ENCODE results near the gene COMTD1. TPM values are rescaled to one million over a fixed set of nuclear protein-coding genes. Genes with fewer than 3 reads are reported as not detected.

Gene COMTD1
- total and polyA plus RNA-seq, 2 of the 13 experiments (the other 11 are each of a cell fraction or from before 2014, with no cell fraction given) = 11.8 to 18.4 TPM

DNA sequence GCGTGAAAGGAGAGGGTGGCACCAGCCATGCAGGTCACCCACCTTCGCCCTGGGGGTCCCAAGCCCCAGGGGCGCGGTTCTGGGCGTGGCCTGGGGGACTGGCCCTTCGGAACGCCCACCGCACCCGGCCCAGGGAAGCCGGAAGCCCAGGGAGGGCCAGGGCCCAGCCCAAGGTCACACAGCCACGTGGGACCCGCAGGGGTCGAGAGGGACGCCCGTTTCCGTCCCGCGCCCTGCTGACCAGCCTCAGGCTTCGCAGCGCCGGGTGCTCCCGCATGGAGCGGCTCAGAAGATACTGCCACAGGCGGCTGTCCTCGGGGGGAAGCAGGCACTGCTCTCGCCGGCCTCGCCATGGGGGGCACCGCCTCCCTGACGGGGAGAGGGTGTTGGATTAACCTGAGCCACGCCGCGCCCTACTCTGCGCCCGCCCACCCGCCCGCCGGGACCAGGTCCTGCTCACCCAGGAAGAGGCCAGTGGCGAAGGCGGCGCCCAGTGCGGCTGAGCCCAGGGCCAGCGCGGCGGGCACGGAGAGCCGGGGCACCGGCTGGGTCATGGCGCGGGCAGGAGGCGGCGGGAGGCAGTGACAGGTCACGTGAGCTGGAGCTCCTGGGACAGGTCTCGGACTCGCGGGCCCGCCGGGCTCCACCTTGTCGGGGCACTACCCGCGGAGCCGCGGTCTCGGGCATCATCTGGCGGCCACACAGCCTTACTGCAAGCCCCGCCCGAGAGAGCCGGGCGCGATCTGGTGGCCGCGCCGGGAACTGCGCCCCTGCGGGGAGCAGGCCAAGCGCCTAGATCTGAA is at the start of gene COMTD1 (continued):
- TF ChIP-seq, protein P1, sequence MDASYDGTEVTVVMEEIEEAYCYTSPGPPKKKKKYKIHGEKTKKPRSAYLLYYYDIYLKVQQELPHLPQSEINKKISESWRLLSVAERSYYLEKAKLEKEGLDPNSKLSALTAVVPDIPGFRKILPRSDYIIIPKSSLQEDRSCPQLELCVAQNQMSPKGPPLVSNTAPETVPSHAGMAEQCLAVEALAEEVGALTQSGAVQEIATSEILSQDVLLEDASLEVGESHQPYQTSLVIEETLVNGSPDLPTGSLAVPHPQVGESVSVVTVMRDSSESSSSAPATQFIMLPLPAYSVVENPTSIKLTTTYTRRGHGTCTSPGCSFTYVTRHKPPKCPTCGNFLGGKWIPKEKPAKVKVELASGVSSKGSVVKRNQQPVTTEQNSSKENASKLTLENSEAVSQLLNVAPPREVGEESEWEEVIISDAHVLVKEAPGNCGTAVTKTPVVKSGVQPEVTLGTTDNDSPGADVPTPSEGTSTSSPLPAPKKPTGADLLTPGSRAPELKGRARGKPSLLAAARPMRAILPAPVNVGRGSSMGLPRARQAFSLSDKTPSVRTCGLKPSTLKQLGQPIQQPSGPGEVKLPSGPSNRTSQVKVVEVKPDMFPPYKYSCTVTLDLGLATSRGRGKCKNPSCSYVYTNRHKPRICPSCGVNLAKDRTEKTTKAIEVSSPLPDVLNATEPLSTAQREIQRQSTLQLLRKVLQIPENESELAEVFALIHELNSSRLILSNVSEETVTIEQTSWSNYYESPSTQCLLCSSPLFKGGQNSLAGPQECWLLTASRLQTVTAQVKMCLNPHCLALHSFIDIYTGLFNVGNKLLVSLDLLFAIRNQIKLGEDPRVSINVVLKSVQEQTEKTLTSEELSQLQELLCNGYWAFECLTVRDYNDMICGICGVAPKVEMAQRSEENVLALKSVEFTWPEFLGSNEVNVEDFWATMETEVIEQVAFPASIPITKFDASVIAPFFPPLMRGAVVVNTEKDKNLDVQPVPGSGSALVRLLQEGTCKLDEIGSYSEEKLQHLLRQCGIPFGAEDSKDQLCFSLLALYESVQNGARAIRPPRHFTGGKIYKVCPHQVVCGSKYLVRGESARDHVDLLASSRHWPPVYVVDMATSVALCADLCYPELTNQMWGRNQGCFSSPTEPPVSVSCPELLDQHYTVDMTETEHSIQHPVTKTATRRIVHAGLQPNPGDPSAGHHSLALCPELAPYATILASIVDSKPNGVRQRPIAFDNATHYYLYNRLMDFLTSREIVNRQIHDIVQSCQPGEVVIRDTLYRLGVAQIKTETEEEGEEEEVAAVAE (CRISPR knock-in tag; IDR thresholded peaks at IDR 0.05; ENCODE audit: borderline replicate concordance) = no peak
- TF ChIP-seq DPF2 (CRISPR knock-in tag; IDR thresholded peaks at IDR 0.05; ENCODE audit: borderline replicate concordance, low read depth) (no peak; the same call in none of the 2 replicates), ZKSCAN8 (CRISPR knock-in tag; IDR thresholded peaks at IDR 0.05; ENCODE audit: borderline replicate concordance) (peak; percentile 72; the same call in 1 of the 2 replicates), ZNF629 (CRISPR knock-in tag; conservative IDR thresholded peaks at IDR 0.05) (no peak), NBN (conservative IDR thresholded peaks at IDR 0.05) (no peak), HES4 (CRISPR knock-in tag; IDR thresholded peaks at IDR 0.05; ENCODE audit: borderline replicate concordance) (no peak), ZFYVE20 (CRISPR knock-in tag; IDR thresholded peaks at IDR 0.05; ENCODE audit: borderline replicate concordance, low read depth) (no peak; the same call in 1 of the 2 replicates), HIVEP1 (CRISPR knock-in tag; IDR thresholded peaks at IDR 0.05) (peak; percentile 98), ZNF652 (CRISPR knock-in tag; IDR thresholded peaks at IDR 0.05; ENCODE audit: borderline replicate concordance, low read depth) (no peak), ZNF282 (IDR thresholded peaks at IDR 0.05; ENCODE audit: partially characterized antibody) (no peak), KLF6 (CRISPR knock-in tag; IDR thresholded peaks at IDR 0.05) (0 out of 2 replicates have a peak, but pooled peaks have one; percentile 66), POGZ (CRISPR knock-in tag; IDR thresholded peaks at IDR 0.05) (no peak; the same call in none of the 2 replicates), GLMP (CRISPR knock-in tag; IDR thresholded peaks at IDR 0.05; ENCODE audit: borderline replicate concordance) (no peak), ZFP36 (IDR thresholded peaks at IDR 0.05; ENCODE audit: borderline replicate concordance, low read depth, low read length, partially characterized antibody) (no peak)
- TF ChIP-seq, protein P2, sequence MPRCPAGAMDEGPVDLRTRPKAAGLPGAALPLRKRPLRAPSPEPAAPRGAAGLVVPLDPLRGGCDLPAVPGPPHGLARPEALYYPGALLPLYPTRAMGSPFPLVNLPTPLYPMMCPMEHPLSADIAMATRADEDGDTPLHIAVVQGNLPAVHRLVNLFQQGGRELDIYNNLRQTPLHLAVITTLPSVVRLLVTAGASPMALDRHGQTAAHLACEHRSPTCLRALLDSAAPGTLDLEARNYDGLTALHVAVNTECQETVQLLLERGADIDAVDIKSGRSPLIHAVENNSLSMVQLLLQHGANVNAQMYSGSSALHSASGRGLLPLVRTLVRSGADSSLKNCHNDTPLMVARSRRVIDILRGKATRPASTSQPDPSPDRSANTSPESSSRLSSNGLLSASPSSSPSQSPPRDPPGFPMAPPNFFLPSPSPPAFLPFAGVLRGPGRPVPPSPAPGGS (CRISPR knock-in tag; IDR thresholded peaks at IDR 0.05) = no peak
- TF ChIP-seq, protein P3, sequence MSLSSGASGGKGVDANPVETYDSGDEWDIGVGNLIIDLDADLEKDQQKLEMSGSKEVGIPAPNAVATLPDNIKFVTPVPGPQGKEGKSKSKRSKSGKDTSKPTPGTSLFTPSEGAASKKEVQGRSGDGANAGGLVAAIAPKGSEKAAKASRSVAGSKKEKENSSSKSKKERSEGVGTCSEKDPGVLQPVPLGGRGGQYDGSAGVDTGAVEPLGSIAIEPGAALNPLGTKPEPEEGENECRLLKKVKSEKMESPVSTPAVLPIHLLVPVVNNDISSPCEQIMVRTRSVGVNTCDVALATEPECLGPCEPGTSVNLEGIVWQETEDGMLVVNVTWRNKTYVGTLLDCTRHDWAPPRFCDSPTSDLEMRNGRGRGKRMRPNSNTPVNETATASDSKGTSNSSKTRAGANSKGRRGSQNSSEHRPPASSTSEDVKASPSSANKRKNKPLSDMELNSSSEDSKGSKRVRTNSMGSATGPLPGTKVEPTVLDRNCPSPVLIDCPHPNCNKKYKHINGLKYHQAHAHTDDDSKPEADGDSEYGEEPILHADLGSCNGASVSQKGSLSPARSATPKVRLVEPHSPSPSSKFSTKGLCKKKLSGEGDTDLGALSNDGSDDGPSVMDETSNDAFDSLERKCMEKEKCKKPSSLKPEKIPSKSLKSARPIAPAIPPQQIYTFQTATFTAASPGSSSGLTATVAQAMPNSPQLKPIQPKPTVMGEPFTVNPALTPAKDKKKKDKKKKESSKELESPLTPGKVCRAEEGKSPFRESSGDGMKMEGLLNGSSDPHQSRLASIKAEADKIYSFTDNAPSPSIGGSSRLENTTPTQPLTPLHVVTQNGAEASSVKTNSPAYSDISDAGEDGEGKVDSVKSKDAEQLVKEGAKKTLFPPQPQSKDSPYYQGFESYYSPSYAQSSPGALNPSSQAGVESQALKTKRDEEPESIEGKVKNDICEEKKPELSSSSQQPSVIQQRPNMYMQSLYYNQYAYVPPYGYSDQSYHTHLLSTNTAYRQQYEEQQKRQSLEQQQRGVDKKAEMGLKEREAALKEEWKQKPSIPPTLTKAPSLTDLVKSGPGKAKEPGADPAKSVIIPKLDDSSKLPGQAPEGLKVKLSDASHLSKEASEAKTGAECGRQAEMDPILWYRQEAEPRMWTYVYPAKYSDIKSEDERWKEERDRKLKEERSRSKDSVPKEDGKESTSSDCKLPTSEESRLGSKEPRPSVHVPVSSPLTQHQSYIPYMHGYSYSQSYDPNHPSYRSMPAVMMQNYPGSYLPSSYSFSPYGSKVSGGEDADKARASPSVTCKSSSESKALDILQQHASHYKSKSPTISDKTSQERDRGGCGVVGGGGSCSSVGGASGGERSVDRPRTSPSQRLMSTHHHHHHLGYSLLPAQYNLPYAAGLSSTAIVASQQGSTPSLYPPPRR (CRISPR knock-in tag; IDR thresholded peaks at IDR 0.05; ENCODE audit: borderline replicate concordance) = peak; percentile 16; the same call in 1 of the 2 replicates
